HG02798 (cell line): Measurements from ENCODE around the gene PAPPA2.
"Not testable (repeated sequence)": the region's sequence is repeated elsewhere in the genome, so short reads cannot be mapped to it uniquely, and the experiment has no call there.

Experiments
- ATAC-seq: cut with Tn5 transposase; IDR thresholded peaks from one replicate; pipeline ENCODE4 v1.9.1; 2021; ENCODE audit warnings: mild to moderate bottlenecking; ENCODE audit not compliant: unreplicated experiment, poor library complexity

PAPPA2 gene

GRCh38 chr1:176462674-176463378 lies at the start of gene PAPPA2:
TSS of gene PAPPA2 (plus strand) at chr1:176463175. CDS start at chr1:176556323, 93,148 bp downstream.
- no peak for ATAC-seq

DNA sequence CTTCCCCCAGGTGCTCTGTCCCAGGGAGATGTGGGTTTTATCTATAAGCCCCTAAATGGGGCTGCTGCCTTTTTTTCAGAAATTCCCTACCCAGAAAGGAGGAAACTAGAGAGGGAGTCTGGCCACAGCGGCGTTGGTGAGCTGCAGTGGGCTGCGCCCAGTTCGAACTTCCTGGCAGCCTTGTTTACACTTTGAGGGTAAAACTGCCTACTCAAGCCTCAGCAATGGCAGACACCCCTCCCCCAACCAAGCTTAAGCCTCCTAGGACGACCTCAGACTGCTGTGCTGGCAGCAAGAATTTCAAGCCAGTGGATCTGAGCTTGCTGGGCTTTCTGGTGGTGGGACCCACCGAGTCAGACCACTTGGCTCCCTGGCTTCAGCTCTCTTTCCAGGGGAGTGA lies 46.2 kb upstream of the PAPPA2 start:
- ATAC-seq = no peak

DNA sequence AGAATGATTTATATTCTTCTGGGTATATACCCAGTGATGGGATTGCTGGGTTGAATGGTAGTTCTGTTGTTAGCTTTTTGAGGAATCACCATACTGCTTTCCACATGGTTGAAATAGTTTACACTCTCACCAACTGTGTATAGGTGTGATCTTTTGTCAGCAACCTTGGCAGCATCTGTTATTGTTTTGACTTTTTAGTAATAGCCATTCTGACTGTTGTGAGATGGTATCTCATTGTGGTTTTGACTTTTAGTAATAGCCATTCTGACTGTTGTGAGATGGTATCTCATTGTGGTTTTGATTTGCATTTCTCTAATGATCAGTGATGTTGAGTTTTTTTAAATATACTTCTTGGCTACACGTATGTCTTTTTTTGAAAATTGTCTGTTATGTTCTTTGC lies 43.4 kb upstream of the PAPPA2 start:
- ATAC-seq = not testable (repeated sequence)

GRCh38 chr1:176434234-176434633 lies 28.7 kb upstream of the PAPPA2 start:
- ATAC-seq = no peak

- ATAC-seq = no peak
These were observed 26.7 kb upstream of the PAPPA2 start for GRCh38 chr1:176436251-176436650.

GRCh38 chr1:176440176-176440575 lies 22.8 kb upstream of the PAPPA2 start:
- no peak for ATAC-seq

DNA sequence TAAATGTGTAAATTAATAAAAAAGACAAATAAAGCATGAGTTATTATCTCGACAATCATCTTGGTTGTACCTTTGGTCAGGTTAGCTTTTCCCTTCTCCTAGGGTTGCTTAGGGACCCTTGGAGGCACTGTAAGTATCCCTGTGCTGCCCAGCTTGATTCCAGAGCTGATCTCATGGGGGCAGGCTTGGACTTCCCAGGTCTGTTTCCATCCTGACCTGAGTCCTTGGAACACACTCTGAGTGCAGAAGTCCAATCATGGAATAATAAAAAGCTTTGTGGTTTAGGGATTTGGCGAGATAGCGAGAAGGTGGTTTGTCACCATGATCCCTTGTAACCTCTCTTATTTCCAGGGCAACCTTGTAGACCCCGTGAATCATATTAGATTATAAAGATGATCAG lies 18.7 kb upstream of the PAPPA2 start:
- no peak for ATAC-seq

DNA sequence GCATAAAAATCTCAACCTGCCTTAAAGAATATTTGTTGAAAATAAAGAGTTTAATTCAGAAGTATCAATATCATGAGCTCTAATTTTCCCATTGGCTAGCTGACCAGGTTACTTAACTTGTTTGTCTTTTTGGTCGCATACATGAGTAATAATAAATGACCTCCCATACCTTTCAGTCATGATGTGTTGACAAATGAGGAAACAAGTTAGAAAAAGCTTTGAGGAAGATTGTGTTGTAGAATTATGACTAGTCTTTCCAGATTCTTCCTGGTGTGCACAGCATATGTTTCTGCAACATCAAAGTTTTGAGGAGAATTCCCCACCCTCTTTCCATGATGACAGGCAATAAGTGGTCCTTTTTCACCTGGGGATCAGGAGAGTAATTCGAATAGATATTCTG lies 17.6 kb upstream of the PAPPA2 start:
- ATAC-seq = no peak

GRCh38 chr1:176448340-176448739 lies 14.6 kb upstream of the PAPPA2 start:
- ATAC-seq = no peak

- no peak for ATAC-seq
These were observed 12.4 kb upstream of the PAPPA2 start for GRCh38 chr1:176450526-176450925.

- ATAC-seq = not testable (repeated sequence)
These were observed 11.2 kb upstream of the PAPPA2 start for GRCh38 chr1:176451741-176452140.

- ATAC-seq = no peak
These were observed 6.2 kb upstream of the PAPPA2 start for GRCh38 chr1:176456795-176457194.

DNA sequence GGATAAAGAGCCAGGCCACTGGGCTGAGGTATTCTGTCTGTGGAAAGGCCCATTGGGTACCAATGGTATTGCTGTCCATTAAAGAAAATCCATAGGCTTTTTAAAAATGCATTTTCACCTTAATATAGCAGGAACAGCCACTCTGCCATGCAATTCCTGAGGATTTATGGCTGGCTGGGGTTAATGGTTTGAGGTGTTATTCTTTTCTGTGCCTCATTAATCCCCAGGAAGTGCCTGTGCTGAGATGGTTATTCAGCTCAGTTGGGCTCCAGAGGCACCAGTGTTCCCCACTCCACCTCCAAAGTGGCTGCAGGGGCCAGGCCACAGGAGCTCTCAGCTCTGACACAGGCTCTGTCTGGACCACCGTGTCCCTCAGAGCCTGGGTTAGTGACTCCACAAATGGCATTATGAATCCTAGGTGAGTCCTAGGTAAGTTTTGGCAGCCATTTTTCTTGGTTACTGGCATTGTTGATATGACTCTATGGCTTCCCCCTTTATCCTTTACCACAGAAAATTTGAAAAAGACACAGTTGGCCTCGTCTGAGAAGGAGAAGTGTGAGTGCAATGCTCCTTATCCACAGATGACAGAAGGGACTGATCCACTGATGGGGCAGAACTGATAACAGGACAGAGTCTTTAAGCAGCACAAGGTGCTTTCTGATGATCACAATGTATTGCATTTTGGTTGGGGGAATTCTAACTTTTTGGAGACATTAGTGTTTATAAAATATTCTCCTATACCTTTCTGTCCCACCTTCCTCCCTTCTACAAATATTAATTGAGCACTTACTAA lies 2.2 kb upstream of the PAPPA2 start:
- ATAC-seq = no peak

GRCh38 chr1:176461576-176461975 lies 1.4 kb upstream of the PAPPA2 start:
- no peak for ATAC-seq

DNA sequence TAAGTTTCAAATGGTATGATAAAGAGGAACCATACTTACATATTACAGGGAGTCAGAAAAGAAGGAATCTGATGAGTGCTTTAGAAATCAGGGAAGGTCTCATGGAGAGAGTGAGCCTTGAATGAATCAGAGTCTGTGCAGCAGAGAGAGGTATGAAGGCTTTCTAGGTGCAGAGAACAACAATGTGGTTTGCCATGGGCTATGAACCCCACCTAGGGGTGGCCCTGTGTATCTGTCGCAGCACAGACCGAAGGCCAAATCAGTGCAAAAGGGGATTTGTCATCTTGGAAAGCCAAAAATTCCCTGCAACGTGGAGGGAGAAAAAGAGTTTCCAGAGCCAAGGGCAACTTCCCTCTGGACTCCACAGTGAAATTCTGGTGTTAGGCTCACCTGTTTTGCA lies 3.5 kb downstream of the PAPPA2 start:
- ATAC-seq = no peak

- ATAC-seq = no peak
These were observed 6.6 kb downstream of the PAPPA2 start for GRCh38 chr1:176469450-176470010.

- ATAC-seq = no peak
These were observed 8.6 kb downstream of the PAPPA2 start for GRCh38 chr1:176471338-176472121.

DNA sequence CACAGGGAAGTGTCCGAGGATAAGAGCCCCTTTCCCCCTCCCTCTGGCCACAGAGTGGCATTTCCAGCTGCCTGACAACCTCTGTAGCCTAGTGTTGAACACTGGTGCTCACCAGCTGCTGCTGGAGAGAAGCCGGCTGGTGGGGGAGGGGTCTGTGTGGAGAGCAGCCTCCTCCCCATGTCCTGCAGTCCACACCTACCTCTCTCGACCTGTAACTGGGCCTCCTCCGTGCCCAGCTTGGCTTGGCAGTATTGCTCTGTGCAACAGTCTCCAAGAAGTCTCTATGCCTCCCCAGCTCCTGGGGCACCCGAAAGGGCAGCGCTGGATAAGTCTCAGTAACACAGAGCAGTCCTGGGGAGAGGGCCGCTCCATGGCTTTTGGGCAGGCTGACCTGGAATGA lies 17.0 kb downstream of the PAPPA2 start:
- ATAC-seq = no peak

- ATAC-seq = no peak
These were observed 17.8 kb downstream of the PAPPA2 start for GRCh38 chr1:176480750-176481149.

- no peak for ATAC-seq
These were observed 22.1 kb downstream of the PAPPA2 start for GRCh38 chr1:176485083-176485482.

- ATAC-seq = no peak
These were observed 31.5 kb downstream of the PAPPA2 start for GRCh38 chr1:176494436-176494835.
